RWPE2 (cell line): ENCODE data around the gene WDR4.

ENCODE experiments used
- ATAC-seq: fragments of 200-7000 bp; cut with Tn5 transposase; 3 replicates; pipeline ENCODE4 v1.9.1; 2021; ENCODE audit warnings: low read depth
- DNase-seq: peaks from one replicate; pipeline ENCODE4 v3.0.0-alpha.2; 2020; ENCODE audit warnings: low spot score
- H3K27ac ChIP-seq: fragments of 450-650 bp; 2 replicates; pipeline ENCODE4 v1.5.1; 2017; ENCODE audit warnings: mild to moderate bottlenecking; ENCODE audit not compliant: poor library complexity, severe bottlenecking
- H3K27me3 ChIP-seq: fragments of 250-450 bp; sonication (Bioruptor Pico); 2 replicates; pipeline ENCODE4 v1.5.1; 2021; ENCODE audit warnings: mild to moderate bottlenecking, moderate library complexity; ENCODE audit not compliant: insufficient read depth, poor library complexity, severe bottlenecking
- H3K36me3 ChIP-seq: fragments of 250-450 bp; sonication (Bioruptor Pico); 2 replicates; pipeline ENCODE4 v1.5.1; 2020; ENCODE audit warnings: low read depth, mild to moderate bottlenecking, moderate library complexity
- H3K4me1 ChIP-seq: fragments of 250-450 bp; sonication (Bioruptor Pico); 2 replicates; pipeline ENCODE4 v1.5.1; 2021; ENCODE audit warnings: mild to moderate bottlenecking, moderate library complexity; ENCODE audit not compliant: insufficient read depth, poor library complexity, severe bottlenecking
- H3K4me3 ChIP-seq: fragments of 250-450 bp; sonication (Bioruptor Pico); 2 replicates; pipeline ENCODE4 v1.5.1; 2021; ENCODE audit warnings: mild to moderate bottlenecking, moderate library complexity; ENCODE audit not compliant: severe bottlenecking
- H3K9me3 ChIP-seq: fragments of 250-450 bp; sonication (Bioruptor Pico); 2 replicates; pipeline ENCODE4 v1.5.1; 2021; ENCODE audit warnings: mild to moderate bottlenecking, moderate library complexity; ENCODE audit not compliant: severe bottlenecking
- TF ChIP-seq, protein P1 (sequence below): fragments of 450-650 bp; IDR thresholded peaks from one replicate; pipeline ENCODE4 v1.5.1; 2017; ENCODE audit warnings: mild to moderate bottlenecking, moderate library complexity; ENCODE audit not compliant: poor library complexity, severe bottlenecking

The WDR4 gene

GRCh38 chr21:42859891-42860230, 19.5 kb downstream of the WDR4 start:
- no peak for ATAC-seq
- Histone ChIP-seq H3K9me3 (no peaks in the 10 kb centered on the region), H3K4me3 (no peak overlapping the region), H3K4me1 (no peaks in the 10 kb centered on the region), H3K27ac (no peak overlapping the region), H3K36me3 (peaks cover 83% of the 10 kb centered on the region), H3K27me3 (no peaks in the 10 kb centered on the region)
- no peak for DNase-seq
- TF ChIP-seq, protein P1, sequence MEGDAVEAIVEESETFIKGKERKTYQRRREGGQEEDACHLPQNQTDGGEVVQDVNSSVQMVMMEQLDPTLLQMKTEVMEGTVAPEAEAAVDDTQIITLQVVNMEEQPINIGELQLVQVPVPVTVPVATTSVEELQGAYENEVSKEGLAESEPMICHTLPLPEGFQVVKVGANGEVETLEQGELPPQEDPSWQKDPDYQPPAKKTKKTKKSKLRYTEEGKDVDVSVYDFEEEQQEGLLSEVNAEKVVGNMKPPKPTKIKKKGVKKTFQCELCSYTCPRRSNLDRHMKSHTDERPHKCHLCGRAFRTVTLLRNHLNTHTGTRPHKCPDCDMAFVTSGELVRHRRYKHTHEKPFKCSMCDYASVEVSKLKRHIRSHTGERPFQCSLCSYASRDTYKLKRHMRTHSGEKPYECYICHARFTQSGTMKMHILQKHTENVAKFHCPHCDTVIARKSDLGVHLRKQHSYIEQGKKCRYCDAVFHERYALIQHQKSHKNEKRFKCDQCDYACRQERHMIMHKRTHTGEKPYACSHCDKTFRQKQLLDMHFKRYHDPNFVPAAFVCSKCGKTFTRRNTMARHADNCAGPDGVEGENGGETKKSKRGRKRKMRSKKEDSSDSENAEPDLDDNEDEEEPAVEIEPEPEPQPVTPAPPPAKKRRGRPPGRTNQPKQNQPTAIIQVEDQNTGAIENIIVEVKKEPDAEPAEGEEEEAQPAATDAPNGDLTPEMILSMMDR = no peak

DNA sequence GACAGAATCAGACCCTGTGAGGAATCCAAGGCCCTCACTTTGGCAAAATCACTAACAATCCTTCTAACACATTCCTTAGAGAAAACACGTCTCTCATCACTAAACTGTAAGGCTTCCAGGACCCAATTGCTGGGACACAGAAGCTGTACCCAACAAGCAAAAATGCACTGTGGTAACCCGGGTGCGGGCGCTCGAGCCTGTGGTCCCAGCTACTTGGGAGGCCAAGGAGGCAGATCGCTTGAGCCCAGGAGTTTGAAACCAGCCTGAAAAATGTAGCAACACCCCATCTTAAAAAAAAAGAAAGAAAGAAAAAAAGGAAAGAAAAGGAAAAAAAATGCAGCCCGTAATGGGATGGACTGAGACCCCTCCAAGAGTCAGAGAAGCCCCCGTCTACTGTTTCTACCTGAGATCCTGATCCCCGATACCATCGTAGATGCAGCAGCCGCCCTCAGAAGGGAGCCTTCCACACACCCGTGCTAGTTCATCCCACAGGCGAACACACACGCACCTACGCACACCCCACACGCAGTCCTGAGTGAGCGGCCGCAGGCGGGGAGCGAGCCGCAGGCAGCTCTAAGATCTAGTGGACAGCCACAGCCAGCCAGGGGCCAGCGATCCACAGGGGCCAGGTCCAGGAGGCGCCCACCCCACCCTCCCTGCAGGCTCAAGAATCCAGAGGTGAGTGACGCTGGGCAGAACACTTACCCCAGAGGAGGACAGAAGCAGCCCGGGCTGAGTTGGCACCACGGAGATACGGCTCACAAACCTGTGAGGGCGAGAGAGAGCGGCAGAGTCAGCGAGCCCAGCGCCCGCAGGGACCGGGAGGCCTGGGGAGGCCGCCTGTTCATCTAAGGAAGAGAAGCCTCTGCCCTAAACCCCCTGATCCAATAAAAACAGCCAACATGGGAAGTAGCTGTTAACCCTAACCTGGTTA, 20.1 kb downstream of the WDR4 start:
- ATAC-seq (no peak), DNase-seq (no peak)
- Histone ChIP-seq H3K4me1 (no peaks in the 10 kb centered on the region), H3K27me3 (no peaks in the 10 kb centered on the region), H3K36me3 (peaks cover 87% of the 10 kb centered on the region), H3K9me3 (no peaks in the 10 kb centered on the region), H3K27ac (no peak overlapping the region), H3K4me3 (no peak overlapping the region)
- TF ChIP-seq, protein P1 = no peak

- TF ChIP-seq, protein P1 = no peak
- H3K9me3 ChIP-seq = no peaks in the 10 kb centered on the region
- no peaks in the 10 kb centered on the region for H3K27me3 ChIP-seq
- ATAC-seq (no peak), DNase-seq (no peak)
- no peak overlapping the region for H3K4me3 ChIP-seq
- H3K4me1 ChIP-seq = no peaks in the 10 kb centered on the region
- H3K27ac ChIP-seq = no peak overlapping the region
- H3K36me3 ChIP-seq = peaks cover 92% of the 10 kb centered on the region
Measured at GRCh38 chr21:42858185-42858847, 21.0 kb downstream of the WDR4 start.

DNA sequence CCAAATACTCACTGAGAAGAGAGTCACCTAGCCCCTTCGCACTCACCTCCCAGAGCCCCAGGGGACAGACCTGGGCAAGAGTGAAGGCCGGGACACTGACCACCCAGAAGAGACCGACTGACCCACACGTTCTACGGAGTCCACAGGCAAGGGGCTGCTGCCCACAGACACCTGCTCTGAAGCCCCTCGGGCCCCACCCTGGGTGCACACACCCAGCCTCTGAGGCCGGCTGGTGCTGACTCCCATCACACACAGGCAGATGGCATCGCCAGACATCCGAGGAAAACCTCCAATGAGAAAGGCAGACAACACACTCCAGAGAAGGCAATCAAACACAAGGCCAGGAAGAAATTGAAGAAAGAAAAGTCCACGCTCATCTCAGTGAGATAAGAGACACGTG, 22.1 kb downstream of the WDR4 start:
- Histone ChIP-seq H3K27me3 (no peaks in the 10 kb centered on the region), H3K27ac (no peak overlapping the region), H3K4me1 (no peaks in the 10 kb centered on the region), H3K9me3 (no peaks in the 10 kb centered on the region), H3K4me3 (no peak overlapping the region), H3K36me3 (peaks cover 85% of the 10 kb centered on the region)
- TF ChIP-seq, protein P1 = no peak
- ATAC-seq = no peak
- DNase-seq = no peak
